NB4 (cell line): ENCODE measurements around the gene TMEM50A.
"Not testable (repeated sequence)": the region's sequence is repeated elsewhere in the genome, so short reads cannot be mapped to it uniquely, and the experiment has no call there.

Source experiments
- DNase-seq: peaks from one replicate; pipeline ENCODE4 v3.0.0; 2010; ENCODE audit warnings: low read depth
- H3K4me3 ChIP-seq: one replicate; pipeline ENCODE4 v1.5.1; 2011; ENCODE audit warnings: mild to moderate bottlenecking, low read depth, low read length, moderate library complexity
- CTCF ChIP-seq: IDR thresholded peaks from one replicate; pipeline ENCODE4 v1.5.1; 2012; ENCODE audit warnings: low read depth, low read length
- MAX ChIP-seq: IDR thresholded peaks from 2 replicates; pipeline ENCODE4 v1.6.1; 2011; ENCODE audit warnings: low read depth, low read length
- MYC ChIP-seq: IDR thresholded peaks from 2 replicates; pipeline ENCODE4 v1.6.1; 2011; ENCODE audit warnings: low read depth, low read length
- POLR2A ChIP-seq: IDR thresholded peaks from 2 replicates; pipeline ENCODE4 v1.6.1; 2011; ENCODE audit warnings: mild to moderate bottlenecking; ENCODE audit not compliant: insufficient read length; ENCODE audit errors: extremely low read depth

Gene TMEM50A

GRCh38 chr1:25392841-25393240, 54.7 kb downstream of the TMEM50A start:
- no peak overlapping the region for H3K4me3 ChIP-seq
- TF ChIP-seq CTCF (no peak), POLR2A (no peak), MYC (no peak), MAX (no peak)
- no peak for DNase-seq

- not testable (repeated sequence) for H3K4me3 ChIP-seq, DNase-seq
Observed at GRCh38 chr1:25397549-25397948, 59.4 kb downstream of the TMEM50A start.

GRCh38 chr1:25398079-25398478, 59.9 kb downstream of the TMEM50A start:
- H3K4me3 ChIP-seq, DNase-seq: not testable (repeated sequence)

- DNase-seq, H3K4me3 ChIP-seq: not testable (repeated sequence)
- TF ChIP-seq CTCF = peak; percentile 12
Observed at GRCh38 chr1:25402947-25403803, 65.0 kb downstream of the TMEM50A start.

GRCh38 chr1:25405731-25406305, 67.7 kb downstream of the TMEM50A start:
- H3K4me3 ChIP-seq = not testable (repeated sequence)
- peak; percentile 14 for DNase-seq

- H3K4me3 ChIP-seq, DNase-seq: not testable (repeated sequence)
Observed at GRCh38 chr1:25409641-25410427, 71.7 kb downstream of the TMEM50A start.
